Gastrocnemius medialis (tissue), 4 donors: ENCODE measurements around the gene OR10H4.

Experiments
- CTCF ChIP-seq, 5 experiments: fragments of 450-650 bp in 3 of 5; fragments of 200-600 bp in 2 of 5; sonication (generic) in 2 of 5; IDR thresholded peaks in 4 of 5; conservative IDR thresholded peaks in 1 of 5; 1 replicate in 4 of 5; 2 replicates in 1 of 5; pipeline ENCODE4 v1.5.1; 2016 to 2019; ENCODE audit warnings: antibody characterized with exemption in 5 of 5, mild to moderate bottlenecking in 3 of 5, moderate library complexity in 3 of 5
- POLR2A ChIP-seq, 2 donors: fragments of 450-650 bp; IDR thresholded peaks; one replicate each; pipeline ENCODE4 v1.6.1; 2017; ENCODE audit warnings: antibody characterized with exemption in 2 of 2, mild to moderate bottlenecking in 2 of 2, moderate library complexity in 2 of 2

- TF ChIP-seq CTCF (IDR thresholded peaks at IDR 0.05 in 4 of 5, conservative IDR thresholded peaks at IDR 0.05 in 1 of 5) (no peak), POLR2A (IDR thresholded peaks at IDR 0.05) (no peak)
Measured at GRCh38 chr19:15971224-15971780, 22.5 kb downstream of the OR10H4 start.
